Activated CD4-positive, alpha-beta T cell treated with anti-CD3 and anti-CD28 coated beads for 4 hours (primary cell): Measurements from ENCODE around the gene MFAP1.
A peak's percentile ranks its signal among the peaks of the same experiment; 100 is the strongest.
"Not testable (repeated sequence)": the region's sequence is repeated elsewhere in the genome, so short reads cannot be mapped to it uniquely, and the experiment has no call there.

Source experiments
- DNase-seq, 2 donors: peaks; one replicate each; pipeline ENCODE4 v3.0.0-alpha.2; 2020

MFAP1 gene

DNA sequence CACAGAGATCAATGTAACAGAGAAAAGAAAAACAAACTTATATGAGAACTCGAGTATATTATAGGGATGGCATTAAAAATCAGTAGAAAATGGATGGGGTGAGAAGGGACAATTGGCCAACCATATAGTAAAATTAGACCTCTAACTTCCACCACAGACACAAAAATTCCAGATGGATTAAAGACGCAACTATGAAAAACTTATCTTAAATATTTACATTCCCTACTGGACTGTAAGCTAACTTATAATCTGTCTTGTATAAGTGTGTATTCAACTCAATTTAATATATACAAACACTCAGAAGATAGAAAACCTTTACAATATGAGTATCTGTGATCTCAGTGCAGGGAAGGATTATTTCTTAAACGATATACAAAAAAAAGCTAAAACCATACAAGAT, 3.0 kb downstream of the MFAP1 start:
- no peak for DNase-seq

DNA sequence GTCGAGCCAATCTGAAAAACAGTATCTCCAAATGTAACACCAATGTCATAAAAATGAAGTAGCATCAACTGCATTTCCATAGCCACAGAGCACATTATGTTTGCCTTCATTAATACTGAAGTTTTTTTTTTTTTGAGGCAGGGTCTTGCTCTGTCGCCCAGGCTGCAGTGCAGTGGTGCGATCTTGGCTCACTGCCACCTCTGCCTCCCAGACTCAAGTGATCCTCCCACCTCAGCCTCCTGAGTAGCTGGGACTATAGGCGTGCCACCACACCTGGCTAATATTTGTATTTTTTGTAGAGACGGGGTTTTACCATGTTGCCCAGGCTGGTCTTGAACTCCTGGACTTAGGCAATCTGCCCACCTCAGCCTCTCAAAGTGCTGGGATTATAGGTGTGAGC, 9.4 kb downstream of the MFAP1 start:
- DNase-seq, result not testable (repeated sequence)

DNA sequence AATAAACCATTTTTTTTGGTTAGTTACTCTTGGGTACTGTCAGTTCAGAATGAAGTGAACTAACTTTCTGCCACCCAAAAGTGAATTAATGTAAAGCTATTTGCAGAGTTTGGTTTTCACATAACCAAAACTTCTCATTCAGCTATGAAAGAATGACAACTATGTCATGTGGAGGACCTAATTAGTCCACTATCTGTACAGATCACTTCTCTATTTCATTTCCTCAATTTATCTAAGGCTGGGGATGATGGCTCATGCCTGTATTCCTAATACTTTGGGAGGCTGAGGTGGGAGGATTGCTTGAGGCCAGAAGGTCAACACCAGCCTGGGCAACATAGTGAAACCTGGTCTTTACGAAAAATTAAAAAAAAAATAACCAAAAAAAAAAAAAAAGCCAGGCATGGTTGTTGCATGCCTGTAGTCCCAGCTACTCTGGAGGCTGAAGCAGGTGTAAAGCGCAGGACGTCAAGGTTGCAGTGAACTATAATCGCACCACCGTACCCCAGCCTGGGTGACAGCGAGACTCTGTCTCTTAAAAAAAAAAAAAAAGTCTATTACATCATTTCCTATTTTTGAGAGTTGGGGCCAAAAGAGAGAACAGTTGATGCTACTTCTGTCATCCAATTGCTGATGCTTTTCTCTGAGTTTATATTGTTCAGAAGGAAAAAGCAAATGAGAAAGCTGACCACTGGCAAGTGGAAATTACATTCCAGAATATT, 15.4 kb downstream of the MFAP1 start:
- no peak for DNase-seq

DNA sequence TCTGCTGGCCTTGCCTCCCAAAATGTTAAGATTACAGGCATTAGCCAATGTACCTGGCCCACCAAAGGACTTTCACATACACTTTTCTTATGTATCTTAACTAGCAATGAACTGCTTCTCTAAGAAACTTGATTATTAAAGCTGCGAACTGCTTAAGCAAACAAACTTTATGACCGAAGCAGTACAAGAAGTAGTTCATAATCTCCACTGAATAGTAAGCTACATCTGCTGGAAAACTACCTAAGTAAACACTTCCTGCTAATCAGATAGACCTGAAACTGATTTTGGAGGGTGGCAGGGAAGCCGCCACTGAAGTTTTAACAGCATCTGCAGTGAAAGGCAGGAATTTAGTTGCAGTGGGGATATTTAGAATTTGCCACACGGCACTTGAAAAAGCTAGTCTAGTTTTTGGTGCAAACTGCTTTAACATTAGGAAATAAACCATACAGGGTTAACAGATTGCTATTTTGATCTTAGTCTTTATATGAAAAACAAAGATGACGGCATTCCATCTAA, 16.0 kb downstream of the MFAP1 start:
- DNase-seq, result no peak

DNA sequence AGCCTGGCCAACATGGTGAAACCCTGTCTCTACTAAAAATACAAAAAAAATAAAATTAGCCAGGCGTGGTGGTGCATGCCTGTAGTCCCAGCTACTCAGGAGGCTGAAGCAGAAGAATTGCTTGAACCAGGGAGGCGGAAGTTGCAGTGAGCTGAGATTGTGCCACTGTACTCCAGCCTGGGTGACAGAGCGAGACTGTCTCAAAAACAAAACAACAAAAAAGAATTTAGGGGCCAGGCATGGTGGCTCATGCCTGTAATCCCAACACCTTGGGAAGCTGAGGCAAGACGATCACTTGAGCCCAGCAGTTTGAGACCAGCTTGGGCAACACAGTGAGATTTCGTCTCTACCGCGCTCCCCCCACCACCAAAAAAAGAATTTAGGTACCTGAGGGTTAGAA, 21.8 kb downstream of the MFAP1 start:
- not testable (repeated sequence) for DNase-seq

DNA sequence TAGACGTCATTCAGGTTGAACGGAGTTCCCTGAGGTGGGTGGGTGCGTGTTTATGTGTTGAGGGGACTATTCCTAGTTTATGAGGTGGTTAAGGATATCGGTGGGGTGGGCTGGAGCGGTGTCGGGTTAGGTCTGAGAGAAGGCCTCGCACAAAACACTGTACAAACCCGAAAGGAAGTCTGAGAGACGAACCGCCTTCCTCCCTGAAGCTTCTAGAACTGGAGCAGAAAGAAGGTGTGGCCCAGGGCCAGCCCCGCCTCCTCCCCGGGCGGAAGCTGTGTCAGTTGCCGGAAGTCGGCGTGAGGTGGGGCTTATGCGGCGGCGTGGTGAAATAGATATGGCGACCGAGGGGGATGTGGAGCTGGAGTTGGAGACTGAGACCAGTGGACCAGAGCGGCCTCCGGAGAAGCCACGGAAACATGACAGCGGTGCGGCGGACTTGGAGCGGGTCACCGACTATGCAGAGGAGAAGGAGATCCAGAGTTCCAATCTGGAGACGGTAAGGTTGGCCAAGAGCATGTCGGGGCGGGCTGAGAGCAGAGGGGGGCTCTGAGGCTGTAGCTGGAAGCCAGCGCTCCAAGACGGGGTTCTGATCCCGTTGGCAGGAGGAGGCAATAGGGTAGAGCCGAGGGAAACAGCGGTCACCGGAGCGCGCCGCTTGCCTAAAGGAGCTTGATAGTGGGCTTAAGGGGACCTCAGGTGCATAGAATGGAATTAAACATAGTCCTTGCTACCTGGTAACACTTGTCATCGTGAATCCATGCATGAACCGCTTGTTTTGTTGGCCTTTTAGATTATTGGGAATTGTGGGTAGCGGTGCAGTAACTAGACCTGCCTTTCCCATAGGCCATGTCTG, 24.0 kb downstream of the MFAP1 start, which contains the start of gene HYPK:
Gene HYPK (plus strand): TSS at position 314 of the 856 bp plus-strand sequence. CDS start 24 bp downstream, at position 338.
- DNase-seq, result peak; percentile 90

DNA sequence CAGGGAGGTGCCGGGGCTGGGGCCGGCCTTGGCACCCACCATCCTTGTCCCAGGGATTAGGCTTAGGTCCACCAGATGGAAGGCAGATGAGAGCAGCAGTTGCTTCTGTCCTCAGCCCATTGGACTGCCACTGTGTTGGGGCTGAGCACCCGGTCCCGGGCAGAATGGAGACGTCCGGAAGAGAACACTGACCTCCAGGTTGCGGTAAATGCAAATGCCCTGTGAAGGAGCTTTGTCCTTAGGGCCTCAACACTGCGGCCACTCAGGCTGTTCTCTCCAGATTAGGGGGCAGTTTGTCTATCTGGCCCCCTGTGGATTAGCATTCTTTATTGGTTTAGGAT, 24.6 kb downstream of the MFAP1 start, which contains the start of gene SERINC4:
Gene SERINC4 (minus strand): TSS at position 276 of the 341 bp plus-strand sequence. CDS start 234 bp downstream, at position 42.
- no peak for DNase-seq

DNA sequence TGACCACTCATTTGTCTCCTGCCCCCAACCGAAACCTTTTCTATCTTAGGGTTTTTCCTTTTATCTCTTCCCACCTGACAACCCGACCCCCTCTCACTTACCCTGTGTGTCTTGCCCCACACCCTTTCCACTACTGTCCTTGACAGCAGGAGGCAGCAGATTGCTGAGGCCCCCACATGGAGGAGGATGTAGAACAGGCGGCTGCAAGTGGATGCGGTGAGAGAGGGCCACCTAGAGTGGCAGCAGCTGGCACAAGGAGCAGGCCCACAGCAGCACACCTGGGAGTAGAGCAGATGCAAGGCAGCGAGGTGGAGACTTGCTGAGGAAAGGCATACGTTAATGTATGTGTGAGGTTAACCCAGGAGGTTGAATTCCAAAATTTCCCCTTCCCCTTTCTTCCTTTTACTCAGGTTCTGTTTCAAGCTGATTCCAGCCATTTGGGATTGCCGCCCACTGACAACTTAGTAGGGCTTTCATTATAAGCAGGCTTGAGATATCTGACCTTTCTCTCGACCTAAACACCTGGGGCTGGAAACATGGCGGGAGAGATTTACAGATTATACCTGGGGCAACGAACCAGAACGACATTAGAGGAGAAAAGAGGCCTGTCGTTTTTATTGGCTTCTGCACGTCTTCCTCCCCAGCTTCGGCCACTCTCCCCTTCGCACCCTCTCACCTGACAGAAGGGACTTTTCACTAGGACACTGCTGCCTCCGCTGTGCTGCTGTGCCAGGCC, 25.1 kb downstream of the MFAP1 start:
- DNase-seq, result no peak

DNA sequence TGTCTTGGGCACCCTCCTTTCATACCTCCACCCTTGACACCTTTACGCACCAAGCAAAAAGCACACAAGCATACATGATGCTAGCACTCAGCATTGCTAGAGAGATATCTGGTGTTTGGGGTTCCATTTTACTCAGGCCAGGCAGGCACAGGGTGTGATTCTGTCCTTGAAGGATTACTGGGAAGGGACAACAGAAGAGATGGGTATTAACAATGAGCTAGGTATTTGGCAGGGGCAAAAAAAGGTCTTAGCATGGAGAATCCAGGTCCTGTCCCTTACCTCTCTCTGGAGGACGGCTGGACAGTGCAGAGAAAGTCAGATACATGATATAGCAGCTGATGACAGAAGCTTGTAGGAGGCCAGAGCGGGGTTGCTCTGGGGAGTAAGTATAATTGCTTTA, 27.9 kb downstream of the MFAP1 start:
- DNase-seq, result no peak

DNA sequence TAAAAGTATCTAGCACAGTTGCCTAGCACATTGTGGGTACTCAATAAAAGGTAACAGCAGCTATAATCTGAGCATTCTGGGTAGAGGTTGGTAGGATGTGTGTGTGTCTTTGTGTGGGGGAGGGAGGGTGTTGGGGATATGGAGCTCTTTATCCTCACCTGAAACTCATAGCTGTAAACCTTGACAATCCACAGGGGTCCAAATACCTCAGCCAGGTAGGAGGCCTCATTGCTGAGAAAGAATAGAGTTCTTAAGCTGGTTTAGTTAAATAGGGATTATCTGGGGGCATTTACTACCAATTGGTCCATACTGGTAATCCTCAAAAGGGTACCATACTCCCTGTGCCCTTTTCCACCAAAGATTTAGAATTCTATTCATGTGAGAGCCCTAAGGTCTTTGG, 28.5 kb downstream of the MFAP1 start:
- no peak for DNase-seq

DNA sequence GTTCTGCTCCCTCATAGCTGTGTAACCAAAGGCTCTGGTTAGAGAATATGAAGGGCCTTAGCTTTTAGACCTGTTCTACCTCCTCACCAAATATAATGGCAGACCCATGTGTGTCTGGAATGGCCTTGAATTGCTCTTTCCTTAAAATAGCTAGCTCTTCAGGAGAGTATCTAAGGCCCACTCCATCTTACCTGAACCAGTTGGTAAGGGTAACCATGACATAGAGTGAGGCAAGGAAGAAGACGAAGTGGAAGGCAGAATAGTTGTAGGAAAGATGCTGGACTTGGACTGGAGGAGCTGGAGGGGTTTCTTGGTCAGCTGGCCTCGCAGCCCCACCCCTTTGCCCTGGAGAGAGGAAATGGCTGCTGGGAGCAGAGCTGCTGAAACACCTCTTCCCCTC, 29.3 kb downstream of the MFAP1 start:
- no peak for DNase-seq

DNA sequence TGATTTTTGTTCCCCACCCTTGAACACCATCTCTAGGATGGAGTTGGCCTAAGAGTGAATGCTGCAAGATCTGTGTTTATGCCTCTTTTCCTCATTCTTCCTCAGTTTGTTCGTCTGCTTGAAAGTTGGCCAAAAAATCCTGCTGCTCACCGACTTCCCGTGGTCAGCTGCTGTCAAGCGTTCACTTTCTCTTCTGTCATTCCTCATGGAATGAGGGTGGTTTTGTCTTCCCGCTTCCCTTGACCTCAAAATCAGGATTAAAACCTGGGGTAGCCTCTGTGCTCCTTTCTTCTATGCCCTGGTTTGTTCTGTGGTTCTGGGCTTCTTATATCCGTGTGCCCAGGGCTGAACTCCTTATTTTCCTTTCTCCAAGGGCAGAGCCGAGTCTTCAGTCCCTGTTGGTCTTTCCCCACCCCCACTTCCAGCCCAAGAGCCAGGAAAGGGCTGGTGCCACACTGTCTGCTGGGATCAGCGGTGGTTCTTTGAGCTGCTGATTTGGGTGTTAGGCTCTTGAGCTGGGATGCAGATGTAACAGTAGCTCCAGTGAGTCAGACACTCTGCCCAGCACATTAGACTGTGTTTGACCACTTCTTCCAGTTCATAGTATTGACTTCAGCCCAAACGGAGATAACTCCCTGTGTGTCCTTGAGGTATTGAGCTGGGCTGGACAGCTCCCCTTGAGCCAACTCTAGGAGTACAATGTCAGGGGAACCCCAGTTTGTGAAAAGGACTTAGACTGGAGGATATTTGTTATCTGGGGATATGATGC, 30.0 kb downstream of the MFAP1 start:
- DNase-seq, result no peak

DNA sequence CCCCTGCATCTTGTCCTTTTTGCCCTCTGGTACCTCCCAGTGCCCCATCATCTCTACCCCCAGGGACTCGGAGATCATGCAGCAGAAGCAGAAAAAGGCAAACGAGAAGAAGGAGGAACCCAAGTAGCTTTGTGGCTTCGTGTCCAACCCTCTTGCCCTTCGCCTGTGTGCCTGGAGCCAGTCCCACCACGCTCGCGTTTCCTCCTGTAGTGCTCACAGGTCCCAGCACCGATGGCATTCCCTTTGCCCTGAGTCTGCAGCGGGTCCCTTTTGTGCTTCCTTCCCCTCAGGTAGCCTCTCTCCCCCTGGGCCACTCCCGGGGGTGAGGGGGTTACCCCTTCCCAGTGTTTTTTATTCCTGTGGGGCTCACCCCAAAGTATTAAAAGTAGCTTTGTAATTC, 30.8 kb downstream of the MFAP1 start:
- DNase-seq, result no peak

DNA sequence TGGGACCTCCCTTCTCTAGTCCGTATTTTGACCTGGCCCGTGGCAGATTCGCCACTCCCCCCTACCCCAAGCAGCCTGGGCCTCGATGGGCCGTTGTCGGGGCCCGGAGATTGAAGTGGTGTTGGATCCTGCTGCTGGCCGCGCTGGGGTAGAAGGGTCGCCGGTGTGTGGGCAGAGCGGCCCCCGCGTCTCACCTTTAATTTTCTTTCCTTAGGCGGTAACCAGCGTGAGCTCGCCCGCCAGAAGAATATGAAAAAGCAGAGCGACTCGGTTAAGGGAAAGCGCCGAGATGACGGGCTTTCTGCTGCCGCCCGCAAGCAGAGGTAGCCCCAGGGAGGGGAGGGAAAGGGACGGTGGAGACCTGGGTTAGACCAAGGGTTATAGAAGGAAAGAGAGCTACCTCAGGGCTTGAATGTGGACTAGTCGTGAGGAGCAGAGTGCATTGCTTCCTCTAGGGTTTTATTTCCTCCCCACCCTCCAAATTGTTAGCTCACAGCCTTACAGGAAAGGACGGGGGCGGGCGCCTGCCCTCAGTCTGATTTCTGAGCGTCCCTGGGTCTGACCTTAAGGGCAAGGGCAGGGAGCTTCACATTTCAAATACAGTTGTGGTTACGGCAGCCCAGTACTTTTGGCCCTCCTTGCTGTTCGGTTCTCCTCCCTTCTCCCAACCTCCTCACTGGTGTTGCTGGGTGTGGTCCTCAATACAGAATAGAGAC, 31.6 kb downstream of the MFAP1 start:
- DNase-seq, result peak; percentile 34 to 38

DNA sequence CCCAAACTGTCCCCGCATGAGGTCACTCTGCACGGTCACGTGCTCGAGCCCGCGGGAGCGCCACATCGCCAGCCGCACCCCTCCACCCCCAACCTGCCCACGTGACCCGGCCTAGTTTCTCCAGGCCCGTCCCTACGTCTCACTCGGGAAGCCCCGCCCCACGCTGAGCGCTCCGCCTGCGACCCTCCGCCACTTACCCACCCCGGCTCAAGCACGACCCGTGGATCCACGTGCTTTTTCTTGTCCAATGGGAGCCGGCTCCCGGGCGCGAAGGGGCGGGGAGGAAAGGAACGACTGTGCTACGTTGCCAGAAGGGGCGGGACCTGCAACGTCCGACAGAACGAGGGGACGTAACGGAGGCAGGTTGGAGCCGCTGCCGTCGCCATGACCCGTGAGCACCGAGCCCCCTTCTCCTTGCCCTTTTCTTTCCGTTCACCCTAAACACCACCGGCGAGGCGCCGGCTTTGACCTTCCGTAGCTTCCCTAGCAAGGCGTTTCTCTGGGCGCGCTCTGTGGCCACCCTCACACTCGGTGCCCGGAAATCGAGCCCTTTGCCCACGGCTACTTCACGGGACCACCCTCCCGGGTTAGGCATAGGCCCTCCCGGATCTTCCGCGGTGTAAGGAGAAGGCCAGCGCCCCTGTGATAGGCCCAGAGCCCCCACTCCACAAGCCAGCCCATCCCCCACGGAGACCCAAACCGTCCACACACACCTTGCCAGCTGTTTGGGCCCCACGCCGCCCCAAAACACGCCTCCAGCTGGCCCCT, 32.3 kb downstream of the MFAP1 start, which contains the start of gene SERF2:
Gene SERF2 (plus strand): TSS at position 328 of the 768 bp plus-strand sequence. CDS start 57 bp downstream, at position 385.
- peak; percentile 100 for DNase-seq

DNA sequence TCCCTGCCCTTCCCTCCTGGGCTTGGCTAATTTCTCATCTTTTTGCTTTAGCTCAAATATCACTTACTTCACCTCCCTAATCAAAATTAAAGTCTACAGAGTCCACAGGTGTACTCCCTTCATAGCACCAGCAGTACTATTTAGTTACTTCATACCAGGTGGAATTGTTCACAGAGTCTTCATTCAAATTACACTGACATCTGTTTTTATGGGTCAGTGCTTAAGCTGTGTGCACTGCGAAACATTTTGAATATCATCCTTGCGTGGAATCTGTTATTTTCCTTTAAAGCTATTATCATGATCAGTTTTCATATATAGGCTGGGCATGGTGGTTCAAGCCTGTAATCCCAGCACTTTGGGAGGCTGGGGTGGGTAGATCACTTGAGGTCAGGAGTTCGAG, 35.1 kb downstream of the MFAP1 start:
- no peak for DNase-seq

DNA sequence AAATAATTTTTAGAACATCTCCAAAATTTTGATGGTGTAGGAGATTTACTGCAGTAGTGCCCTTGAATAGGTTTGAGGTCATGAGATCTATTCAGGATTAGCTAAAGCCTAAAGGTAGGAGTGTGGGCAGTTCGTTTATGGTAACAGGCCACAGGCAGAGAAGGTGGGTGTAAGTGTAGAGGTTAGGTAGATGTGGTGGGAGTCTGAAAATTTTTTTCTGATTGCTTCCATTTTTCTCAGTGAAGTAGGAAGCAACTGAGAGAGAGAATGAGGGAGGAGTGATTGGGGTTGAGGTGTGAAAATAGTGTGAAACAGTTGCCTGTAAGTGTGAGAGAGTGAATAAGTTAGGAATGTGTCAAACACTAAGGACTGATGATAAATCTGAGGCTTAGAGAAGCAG, 45.5 kb downstream of the MFAP1 start:
- no peak for DNase-seq

DNA sequence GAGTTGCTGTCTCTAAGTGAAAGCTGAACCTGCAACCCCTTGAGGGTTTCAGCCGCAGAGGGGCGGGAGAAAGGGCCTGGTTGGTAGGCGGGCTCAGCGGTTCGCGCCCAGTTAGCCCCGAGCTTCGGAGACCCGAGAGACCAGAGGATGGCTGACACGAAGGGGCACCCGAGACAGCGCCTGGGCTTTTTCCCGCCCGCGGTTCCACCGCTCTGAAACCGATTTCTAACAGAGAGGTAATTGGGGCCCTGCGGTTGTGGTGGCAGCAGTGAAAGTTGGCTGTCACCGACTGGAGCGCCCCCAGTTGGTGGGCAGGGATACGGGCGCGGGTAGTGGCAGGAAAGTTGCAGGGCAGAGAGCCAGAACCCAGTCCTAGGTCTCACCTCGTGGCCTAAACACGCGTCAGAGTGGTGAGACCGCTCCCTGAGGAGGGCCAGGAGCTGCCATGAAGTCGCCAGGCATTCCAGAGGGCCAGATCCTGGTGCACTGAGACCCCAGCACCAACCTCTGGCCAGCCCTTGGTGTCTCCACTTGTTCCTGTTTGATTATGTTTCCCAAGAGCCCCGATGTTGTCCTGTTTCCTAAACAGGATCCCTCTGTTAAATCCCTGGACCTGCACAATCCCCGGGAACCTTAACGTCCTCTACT, 47.1 kb downstream of the MFAP1 start:
- DNase-seq, result peak; percentile 80 to 81

DNA sequence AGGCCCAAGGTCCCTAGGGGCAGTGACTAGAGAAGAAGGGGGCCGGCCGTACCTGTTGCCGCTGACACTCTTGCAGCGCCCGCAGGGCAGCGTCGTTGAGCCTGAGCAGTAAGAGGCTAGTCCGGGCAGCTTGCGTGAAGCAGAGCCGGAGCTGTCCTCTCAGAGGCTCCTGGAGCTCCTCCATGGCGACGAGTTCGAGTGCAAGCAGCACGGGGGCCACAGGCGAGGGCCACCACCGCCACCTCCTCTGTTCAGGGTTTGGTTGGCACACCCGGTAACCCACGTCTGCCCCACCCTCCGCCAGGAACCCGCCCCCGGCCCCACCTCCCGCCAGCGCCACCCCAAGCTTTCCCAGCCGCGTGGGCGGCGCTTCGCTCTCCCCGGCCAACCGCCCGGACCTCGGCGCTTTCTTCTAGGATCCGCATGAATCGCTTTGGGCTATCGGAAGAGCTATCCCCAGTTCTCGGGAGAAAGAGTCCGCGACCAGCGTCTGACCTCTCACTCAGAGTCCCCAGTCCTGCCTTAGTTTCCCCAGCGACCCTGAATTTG, 47.7 kb downstream of the MFAP1 start, which contains the start of gene ELL3:
Gene ELL3 (minus strand): TSS at position 249 of the 549 bp plus-strand sequence. CDS start 65 bp downstream, at position 184.
- peak; percentile 76 to 82 for DNase-seq
